SKM-1 treated with dmso at 0.1 percent for 144 hours (cell line): Measurements from ENCODE around the gene EPN2.
"Not testable (repeated sequence)": the region's sequence is repeated elsewhere in the genome, so short reads cannot be mapped to it uniquely, and the experiment has no call there.

Experiments used
- DNase-seq: peaks from one replicate; lab custom pipeline; 2025; ENCODE audit not compliant: unreplicated experiment; lab: John Stamatoyannopoulos, UW

EPN2 gene

DNA sequence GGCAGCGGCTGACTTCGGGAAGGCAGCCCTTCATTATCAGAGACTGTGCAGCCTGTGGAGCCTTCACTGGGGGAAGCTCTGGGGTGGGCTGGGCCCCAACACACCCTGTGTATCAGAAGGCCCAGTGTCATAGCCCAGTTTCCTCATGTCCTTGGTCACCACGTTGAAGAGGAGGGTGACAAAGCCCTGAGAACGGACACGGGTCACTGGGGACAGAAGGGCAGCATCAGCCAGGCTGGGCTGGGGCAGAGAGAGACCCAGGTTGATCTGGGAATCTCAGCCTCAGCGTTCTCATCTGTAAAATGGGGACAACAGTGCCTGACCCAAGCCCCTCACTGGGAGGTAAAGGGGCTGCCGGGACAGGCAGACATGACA lies 106.1 kb downstream of the EPN2 start:
- DNase-seq: no peak

DNA sequence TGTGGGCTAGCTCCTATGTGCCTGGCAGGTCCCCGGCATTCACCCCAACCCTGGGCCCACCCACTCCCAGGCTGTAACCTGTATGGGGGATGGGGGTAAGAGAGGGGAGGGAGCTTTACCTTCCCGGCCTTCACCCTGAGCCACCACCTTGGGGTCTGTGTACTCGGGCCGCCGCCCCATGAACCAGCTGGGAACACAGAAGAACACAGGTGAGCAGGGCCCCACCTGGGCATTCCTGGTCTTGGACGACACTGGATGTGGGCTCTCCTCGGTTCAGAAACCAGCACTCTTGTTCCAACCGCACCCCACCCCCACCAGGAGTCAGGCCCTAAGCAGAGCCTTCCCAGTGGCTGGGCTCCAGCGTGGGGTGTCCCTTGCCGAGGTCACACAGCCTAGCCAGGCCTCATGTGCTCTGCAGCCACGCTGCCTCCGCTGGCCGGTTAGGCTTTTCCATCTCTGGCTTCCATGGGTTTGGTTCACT lies 106.5 kb downstream of the EPN2 start:
- DNase-seq: no peak

DNA sequence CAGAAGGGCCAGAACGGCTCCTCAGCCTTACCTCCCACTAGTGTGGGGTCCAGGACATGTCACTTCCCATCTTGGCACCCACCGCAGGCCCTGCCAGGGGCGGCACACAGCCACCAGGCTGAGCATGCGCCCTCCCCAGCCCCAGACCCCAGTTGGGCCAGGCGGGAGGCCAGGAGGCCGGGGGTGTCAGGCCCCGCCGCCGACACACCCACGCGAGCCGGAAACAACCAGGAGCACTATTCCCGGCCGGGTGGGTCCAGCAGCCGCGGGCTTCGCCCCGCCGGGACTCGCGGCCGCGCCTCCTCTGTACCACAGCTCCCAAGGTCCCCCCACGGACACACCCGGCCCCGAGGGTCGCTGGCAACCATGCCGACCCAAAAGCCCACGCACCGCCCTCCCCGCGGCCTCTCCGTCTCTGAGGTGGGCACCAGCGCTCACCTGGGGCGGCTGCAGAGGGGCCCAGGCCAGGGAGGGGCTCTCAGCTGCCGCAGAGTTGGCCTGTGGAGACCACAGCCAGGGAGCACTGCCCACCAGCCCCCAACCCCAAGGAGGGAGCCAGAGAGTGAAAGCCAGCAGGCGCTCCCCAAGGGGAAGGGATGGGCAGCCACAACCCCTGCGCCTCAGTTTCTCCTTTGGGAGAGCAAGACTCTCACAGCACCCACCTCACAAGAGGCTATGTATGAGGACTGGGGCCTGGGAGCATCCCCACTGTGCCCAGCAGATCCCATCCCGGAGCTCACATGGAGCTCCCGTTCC lies 107.3 kb downstream of the EPN2 start:
- DNase-seq: no peak

DNA sequence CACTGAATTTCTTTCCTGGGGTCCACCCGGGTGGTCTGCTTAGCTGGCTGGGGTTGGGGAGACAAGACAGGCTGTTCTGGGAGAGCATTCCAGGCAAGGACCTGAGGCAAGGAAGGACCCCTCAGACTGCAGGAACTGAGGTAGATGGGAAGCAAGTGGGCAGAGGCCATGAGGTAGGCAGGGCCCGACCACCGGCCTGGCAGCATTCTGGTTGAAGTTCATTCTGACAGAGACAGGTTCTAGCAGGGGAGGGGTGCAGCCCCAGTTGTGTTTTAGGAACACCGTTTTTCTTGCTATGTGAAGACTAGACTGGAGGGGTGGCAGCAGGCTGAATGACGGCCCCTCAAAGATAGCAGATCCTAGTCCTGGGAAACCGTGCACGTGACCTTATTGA lies 107.9 kb downstream of the EPN2 start:
- DNase-seq: no peak

DNA sequence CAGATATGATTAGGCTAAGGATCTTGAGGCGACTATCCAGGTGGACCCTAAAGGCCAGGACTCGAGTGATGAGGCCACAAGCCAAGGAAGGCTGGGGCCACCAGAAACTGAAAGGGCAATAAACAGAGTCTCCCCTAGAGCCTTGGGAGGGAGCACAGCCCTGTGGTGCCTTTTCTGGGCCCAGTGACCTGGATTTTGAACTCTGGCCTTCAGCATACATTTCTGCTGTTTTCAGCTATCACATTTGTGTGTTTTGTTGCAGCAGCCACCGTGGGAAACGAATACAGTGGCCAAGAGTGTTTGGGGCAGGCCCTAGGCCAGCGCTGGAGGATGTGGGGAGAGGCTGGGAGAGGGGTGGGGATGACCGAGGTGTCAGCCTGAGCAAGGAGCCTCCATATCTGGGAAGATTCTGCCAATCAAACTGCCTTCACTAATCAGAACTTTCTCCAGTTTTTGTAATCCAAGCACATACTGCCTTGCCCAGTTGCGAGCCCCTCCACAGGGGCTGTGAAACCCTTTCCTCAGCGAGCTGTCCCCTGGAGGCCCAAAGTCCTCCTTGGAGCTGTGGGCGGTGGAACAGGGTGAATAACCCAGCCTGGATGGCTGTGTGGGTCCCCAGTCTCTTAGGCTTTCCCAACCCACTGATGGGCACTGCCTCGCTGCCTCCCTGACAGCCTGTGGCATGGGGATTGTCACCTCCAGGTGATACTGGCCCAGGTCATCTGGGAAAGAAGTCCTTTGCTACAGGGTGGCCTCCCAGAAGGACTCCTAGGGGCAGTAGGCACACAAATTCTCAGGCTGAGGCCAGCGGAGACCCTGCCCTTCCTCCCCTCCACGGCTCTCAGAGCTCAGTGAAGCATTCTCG lies 108.6 kb downstream of the EPN2 start:
- no peak for DNase-seq

DNA sequence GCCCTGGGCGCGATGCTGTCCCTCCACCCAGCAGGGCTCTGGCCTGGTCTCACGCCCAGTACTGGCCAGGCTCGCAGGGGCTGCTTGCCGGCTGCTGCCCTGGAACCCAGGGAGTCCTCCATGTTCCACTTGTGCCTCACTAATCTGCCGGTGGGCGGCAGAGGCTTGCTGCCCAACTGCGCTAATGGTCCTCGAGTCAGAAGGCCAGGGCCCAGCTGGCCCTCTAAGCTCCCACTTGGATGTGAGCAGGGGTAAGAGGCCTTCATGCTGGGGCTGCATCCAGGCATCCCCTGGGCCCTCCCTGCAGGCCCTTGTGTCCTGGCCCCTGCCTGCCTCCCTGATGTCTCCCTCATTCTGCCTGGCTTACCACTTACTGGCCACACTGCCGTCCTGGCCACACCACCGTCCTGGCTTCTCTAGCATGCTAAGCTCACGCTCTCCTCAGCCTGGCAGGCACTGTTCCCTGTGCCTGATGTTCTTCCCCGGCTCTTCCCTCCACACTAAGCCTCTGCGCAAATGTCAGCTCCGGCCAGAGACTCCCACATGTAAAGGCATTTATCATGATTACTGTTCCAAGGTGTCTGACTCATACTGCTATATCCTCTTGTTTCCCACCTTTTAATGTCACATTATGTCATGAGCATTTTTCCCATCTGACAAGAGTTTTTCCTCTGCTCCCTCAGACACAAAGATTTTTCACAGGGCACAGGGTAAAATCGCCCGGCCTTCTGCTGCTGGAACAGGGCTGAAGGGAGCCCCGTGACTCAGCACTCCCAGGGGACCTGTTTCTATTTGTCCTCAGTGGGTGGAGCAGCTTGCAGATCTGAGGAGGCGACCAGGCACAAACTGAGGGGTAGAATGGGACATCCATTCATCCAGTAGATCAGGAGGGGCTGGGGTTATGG lies 109.4 kb downstream of the EPN2 start:
- DNase-seq: no peak

DNA sequence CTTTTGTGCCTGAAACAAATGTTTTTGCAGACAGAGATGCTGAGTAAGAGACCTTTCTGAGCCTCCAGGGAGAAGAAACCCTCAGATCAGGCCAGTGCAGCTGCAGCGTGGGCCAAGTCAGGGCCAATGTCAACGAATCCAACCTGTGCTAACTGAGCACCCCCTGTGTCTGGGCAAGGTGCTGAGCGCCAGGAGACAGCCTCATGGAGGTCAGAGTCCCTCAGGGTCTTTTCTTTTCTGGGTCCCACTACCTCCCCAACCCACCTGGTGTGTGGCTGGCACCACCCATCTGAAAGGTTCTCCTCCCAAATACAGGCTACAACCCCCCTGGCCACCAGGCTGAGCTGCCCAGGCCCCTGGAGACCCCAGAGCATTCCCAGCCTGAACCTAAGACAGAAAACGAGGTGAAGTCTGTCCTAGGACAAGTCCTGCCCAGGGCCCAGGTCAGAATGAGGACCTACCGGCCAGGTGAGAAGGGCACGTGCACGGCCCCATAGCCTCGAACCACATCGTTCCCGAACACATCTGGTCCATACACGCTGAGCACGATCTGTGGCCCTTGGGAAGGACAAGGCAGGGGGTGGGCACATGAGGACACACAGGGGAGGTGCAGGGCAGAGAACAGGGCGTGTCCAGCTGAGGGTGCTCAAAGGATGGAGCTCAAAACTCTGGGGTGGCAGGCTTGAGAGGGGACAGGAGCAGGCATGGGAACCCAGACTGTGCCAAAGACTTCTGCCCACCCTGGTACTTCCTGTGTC lies 110.3 kb downstream of the EPN2 start:
- no peak for DNase-seq

DNA sequence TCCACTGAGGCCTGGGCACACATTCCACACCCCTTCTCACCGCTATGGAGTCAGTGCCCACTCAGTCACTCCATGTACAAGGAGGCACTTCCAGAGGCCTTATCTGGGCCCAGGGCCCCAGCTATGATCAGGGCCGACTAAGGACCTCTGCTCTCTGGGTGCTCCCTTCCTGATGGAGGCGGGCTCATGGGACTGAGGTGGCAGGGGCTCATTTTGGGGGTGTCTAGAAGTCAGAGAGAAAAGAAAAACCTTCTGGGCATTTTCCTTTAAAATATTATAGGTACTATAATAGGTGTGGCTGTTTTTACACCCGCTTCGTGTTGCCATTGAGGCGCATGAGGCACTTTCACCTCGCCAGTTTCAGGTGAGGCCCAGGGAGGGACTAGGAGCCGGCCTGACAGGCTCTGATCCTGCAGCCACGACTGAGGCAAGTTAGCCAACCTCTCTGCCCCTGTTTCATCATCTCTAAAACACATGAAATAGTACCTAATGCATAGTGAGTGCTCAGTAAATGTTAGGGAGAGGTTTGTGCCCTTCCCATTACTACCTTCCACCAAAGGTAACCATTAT lies 111.0 kb downstream of the EPN2 start:
- DNase-seq: no peak

DNA sequence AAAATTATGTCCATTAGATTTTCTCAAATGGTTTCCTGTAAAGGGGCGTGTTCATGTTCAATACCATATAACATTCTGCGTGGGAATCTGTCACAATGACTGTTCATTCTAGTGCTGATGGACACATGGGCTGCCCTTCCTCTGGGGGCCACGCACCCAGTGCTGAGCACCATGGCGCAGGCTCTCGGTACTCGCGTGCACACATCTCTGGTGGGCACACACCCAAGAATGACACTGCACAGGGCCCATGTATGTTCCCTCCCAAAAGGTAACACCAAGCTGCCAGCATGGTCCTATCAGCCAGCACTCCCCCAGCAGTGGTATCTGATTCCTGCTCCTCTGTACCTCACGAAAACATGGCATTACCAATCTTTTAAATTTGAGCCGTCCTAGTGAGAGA lies 111.6 kb downstream of the EPN2 start:
- no peak for DNase-seq

DNA sequence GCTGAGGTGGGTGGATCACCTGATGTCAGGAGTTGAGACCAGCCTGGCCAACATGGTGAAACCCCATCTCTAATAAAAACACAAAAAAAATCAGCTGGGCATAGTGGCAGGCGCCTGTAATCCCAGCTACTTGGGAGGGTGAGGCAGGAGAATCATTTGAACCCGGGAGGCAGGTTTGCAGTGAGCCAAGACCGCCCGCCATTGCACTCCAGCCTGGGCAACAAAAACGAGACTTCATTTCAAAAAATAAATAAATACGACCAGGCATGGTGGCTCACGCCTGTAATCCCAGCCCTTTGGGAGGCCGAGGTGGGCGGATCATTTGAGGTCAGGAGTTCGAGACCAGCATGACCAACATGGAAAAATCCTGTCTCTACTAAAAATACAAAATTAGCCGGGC lies 116.2 kb downstream of the EPN2 start:
- DNase-seq: not testable (repeated sequence)

DNA sequence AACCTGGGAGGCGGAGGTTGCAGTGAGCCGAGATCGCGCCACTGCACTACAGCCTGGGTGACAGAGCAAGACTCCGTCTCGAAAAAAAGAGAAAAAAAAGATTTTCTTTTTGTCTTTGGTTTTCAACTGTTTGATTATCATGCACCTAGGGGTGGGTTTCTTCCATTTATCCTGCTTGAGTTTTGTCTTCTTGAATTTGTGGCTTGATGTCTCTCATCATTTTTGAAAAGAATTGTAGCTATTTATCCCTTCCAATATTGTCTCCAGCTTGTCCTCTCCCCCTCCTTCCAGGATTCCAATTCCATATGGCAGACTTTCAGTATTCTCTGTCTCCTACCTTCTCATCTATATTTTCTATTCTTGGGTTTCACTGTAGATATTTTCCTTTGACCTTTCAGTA lies 117.6 kb downstream of the EPN2 start:
- no peak for DNase-seq

DNA sequence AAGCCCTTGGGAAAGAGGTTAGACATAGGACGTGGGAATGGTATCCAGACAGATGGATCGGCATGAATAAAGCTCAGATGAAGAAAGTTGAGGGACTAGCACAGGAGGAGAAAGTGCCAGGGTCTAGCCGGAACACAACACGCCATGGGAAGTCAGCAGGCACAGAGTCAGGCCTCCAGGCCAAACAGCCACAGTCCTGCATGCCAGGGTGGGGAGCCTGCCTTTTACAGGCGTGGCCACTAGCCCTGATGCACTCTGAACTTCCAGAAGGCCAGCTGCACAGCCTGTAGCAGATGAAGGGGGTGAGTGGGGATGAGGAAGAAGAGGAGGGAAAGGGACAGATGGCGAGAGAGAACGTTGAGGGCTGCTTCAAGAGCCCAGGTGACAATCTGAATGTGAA lies 120.2 kb downstream of the EPN2 start:
- no peak for DNase-seq

DNA sequence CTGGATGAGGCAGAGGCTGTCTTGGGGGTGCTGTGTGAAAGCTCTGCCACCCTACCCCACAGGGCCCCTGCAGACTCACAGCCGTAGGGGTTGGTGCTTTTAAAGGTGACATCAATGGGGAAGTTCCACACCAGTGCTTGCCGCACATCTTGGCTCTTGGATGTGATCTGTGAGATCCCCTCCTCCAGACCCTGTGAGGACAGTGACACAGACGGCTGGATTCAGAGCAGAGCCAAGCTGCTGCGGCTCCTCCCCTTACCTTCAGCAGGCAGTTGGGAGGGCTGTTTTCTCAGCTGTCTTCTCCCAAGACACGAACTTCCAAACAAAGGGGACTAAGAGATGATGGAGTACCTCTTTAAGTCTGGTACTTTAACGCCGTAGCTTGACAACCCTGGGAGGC lies 120.6 kb downstream of the EPN2 start:
- no peak for DNase-seq

DNA sequence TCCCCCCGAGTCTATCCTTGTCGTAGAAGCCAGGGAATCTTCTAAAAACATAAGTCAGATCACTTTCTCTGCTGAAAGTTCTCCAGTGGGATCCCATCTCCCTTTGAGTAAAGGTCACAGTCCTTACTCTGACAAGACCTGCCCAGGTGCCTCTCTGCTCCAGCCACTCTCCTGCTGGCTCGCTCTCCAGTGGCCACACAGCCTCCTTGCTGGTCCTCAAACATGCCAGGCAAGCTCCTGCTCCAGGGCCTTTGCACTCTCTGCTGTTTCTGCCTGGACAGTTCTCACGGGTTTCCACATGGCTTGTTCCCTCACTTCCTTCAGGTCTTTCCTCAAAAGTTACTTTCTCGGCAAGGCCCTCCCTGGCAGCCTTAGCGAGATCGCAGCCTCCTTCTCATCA lies 122.0 kb downstream of the EPN2 start:
- DNase-seq: no peak

DNA sequence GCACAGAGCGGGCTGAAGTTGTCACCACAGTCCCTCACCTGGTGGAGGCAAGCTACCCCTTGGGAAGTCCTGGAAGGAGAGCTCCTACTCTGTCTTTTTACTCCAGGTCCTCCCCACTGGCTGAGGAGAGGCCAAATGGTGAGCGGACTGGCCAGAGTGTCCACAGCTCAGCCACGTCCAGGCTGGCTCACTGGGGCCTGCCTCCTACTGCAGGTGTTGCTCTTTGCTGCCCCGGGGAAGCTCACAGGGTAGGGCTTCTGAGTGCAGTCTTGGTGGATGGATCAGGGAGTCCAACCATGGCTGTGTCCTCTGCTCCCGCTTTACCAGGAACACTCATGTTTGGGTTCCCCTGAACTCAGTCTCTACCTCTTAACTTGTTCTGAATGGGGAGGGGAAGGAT lies 122.7 kb downstream of the EPN2 start:
- DNase-seq: no peak

DNA sequence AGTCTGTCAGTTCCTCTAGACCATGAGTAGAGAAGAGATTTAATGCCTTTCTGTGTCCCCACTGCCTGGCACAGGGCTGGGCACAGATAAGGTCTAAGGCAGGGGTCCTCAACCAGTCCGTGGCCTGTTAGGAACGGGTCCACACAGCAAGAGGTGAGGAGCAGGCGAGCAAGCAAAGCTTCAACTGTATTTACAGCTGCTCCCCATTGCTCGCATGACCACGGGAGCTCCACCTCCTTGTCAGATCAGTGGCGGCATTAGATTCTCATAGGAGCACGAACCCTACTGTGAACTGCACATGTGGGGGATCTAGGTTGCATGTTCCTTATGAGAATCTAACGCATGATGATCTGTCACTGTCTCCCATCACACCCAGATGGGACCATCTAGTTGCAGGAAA lies 123.6 kb downstream of the EPN2 start:
- DNase-seq: no peak

DNA sequence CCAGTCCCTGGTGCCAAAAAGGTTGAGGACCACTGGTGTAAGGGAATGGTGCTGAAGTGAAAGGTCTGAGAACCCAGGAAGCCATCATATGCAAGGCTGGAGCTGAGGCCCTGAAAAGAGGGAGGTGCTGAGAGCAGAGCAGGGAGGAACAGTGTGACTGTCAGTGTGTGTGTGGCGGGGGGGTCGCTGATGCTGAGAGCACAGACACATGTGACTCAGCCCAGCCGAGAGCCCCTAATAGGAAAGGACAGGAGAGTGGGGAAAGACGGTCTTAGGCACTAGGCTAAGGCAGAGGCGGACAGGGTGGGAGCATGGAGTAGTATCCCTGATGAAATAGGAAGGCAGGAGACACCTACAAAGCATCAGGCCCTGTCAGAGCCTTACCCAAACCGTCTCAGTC lies 124.2 kb downstream of the EPN2 start:
- no peak for DNase-seq

DNA sequence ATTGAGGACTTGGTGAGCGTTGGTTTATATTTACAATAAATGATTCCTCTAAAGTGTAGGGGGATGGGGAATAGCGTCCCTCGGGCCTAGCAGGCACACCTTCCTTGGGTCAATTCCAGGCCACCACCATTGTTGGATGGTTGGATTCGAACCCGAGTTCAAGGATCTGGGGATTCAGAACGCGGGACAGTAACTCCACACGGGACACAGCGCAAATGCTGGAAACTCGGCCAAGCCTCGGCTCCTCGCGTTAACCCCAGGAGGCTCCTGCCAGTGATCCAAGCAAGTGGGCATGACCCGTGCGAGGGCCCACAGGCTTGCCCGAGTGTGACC lies 124.7 kb downstream of the EPN2 start:
- DNase-seq: no peak

DNA sequence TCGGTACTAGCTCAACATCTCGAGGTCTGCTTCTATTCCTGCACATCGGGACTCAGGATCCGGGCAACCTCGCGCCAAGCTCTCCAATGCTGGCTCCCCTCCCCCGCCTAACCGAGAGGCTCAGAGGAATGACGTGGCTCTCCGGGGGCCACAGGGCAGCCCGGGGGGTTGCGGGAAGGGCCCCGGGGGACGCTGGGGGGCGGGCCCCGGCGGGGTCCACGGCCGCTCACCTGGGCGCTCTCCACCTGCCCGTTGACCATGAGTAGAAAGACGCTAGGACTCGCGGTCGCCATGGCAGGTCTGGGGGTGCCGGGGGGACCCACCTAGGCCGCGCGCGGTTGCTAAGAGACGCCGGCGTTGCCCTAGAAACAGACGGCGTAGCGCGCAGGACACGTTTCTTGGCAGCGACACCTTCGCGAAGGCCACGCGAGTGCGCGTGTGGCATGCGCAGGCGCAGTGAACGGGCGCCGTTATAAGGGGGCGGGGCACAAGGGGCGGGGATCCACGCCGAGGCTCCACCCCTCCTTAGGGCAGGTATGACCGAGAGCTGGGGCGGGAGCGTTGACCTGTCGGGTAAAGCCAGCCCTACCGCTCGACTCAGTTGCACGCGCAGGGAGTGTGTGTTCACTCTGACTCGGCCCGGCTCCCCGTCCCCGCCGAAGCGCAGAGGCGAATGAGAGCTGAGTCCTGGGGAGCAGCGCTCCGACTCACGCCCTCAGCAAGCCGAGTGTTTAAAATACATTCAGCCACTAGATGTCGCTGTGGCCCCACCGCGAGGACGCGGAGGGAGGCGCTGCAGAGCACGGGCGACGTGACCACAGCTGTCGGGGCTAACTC lies 125.3 kb downstream of the EPN2 start, which contains the start of gene B9D1:
TSS of gene B9D1 (minus strand) at position 447 of the 837 bp plus-strand sequence. CDS start at position 293, 154 bp downstream.
- DNase-seq: peak; percentile 81

DNA sequence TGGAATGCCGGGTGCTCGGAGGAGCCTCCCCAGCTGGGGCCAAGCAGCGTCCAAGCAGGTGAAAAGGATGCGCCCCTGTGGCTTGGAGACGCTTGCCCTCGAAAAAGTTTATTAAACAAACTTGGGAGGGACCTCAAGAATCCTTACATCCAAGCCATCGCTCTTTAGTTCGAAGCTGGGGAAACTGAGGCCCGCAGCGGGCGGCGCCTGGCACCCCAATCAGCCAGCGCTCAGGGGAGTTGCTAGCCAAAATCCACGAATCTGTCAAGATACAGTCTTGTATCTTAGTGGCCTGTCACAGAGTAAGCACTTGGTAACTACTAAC lies 125.9 kb downstream of the EPN2 start:
- no peak for DNase-seq
